ENCODE results near the gene CNGA2. TPM values are rescaled to one million over a fixed set of nuclear protein-coding genes. Genes with fewer than 3 reads are reported as not detected.

Gene CNGA2
- total RNA-seq, 1 experiment from 2014 or later, result not detected

DNA sequence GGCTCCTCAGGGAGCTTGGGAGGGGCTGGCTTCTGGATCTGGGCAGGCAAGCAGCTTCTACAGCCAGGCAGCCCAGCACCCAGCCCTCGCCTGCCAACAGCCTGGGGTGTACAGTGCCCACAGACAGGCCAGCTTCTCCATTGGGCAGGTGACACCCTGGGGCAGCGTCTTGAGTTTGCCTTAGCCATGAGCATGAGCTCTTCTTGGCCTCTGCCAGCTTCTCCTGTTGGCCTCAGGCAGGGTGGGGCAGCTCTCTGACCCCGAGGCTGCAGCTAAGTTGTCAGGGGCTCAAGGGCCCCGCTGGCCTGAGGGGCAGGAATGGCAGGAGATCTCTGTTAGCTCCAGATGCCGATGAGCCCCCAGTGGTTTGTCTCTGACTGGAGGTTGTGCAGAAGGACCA is 7.8 kb upstream of the CNGA2 start:
- no TSS peak for BruUV-seq (replicated peaks)
- CTCF ChIA-PET, result no interaction called here
- no peak for DNase-seq (ENCODE audit: low read depth, low spot score)

GRCh38 chrX:151727346-151727745 is 7.2 kb upstream of the CNGA2 start:
- BruUV-seq (replicated peaks), result no TSS peak
- no peak for DNase-seq (ENCODE audit: low read depth, low spot score)
- CTCF ChIA-PET, result no interaction called here
- Histone ChIP-seq H3K4me1 (ENCODE audit: control insufficient read depth in 1 of 2, insufficient read depth in 2 of 2, low read length in 2 of 2) (no peaks in the 10 kb centered on the region), H3K9me2 (ENCODE audit: insufficient read depth) (no peaks in the 10 kb centered on the region), H3K9me3 (ENCODE audit: control insufficient read depth in 1 of 2, insufficient read depth in 1 of 2, low read depth in 1 of 2, low read length in 2 of 2) (no peaks in the 10 kb centered on the region), H2AFZ (ENCODE audit: low read depth, low read length, poor library complexity, severe bottlenecking) (no peak overlapping the region), H3K36me3 (ENCODE audit: control insufficient read depth in 1 of 2, insufficient read depth in 2 of 2, low read length in 2 of 2) (no peaks in the 10 kb centered on the region), H3K9ac (ENCODE audit: low read length) (no peak overlapping the region), H3K4me3 (replicated peaks in 1 of 2; ENCODE audit: low read depth in 1 of 2, low read length in 2 of 2) (no peak overlapping the region), H3K27ac (ENCODE audit: low read depth, low read length) (no peak overlapping the region), H3K79me2 (ENCODE audit: insufficient read depth, low read length) (no peaks in the 10 kb centered on the region), H4K20me1 (ENCODE audit: insufficient read depth) (no peaks in the 10 kb centered on the region), H3K27me3 (ENCODE audit: insufficient read depth, low read length) (no peaks in the 10 kb centered on the region), H3K4me2 (ENCODE audit: low read length) (no peak overlapping the region)
- intact Hi-C loops (cut with micrococcal nuclease), result no loop called here
- ATAC-seq, result no peak
- POLR2A ChIA-PET, result no interaction called here
- RAD21 ChIA-PET (ENCODE audit: low non-redundant PET in 1 of 2, low total read pairs in 2 of 2, uncharacterized antibody in 2 of 2, unreplicated experiment in 2 of 2), result no interaction called here
- TF ChIP-seq FOSL1 (IDR thresholded peaks at IDR 0.05; ENCODE audit: low read depth) (no peak), SP1 (IDR thresholded peaks at IDR 0.05; ENCODE audit: low read depth) (no peak), POLR2AphosphoS5 (IDR thresholded peaks at IDR 0.05; ENCODE audit: low read depth, low read length) (no peak), ZNF274 (IDR thresholded peaks at IDR 0.05; ENCODE audit: low read depth, low read length) (no peak), POLR2A (IDR thresholded peaks at IDR 0.05; ENCODE audit: borderline replicate concordance, extremely low read depth, insufficient read depth, insufficient read length) (no peak), SRF (IDR thresholded peaks at IDR 0.05; ENCODE audit: low read depth) (no peak), SIN3A (IDR thresholded peaks at IDR 0.05; ENCODE audit: low read depth) (no peak), RAD21 (IDR thresholded peaks at IDR 0.05; ENCODE audit: low read depth) (no peak), ELF1 (IDR thresholded peaks at IDR 0.05; ENCODE audit: borderline replicate concordance, low read depth) (no peak)
- TF ChIP-seq, protein P1, sequence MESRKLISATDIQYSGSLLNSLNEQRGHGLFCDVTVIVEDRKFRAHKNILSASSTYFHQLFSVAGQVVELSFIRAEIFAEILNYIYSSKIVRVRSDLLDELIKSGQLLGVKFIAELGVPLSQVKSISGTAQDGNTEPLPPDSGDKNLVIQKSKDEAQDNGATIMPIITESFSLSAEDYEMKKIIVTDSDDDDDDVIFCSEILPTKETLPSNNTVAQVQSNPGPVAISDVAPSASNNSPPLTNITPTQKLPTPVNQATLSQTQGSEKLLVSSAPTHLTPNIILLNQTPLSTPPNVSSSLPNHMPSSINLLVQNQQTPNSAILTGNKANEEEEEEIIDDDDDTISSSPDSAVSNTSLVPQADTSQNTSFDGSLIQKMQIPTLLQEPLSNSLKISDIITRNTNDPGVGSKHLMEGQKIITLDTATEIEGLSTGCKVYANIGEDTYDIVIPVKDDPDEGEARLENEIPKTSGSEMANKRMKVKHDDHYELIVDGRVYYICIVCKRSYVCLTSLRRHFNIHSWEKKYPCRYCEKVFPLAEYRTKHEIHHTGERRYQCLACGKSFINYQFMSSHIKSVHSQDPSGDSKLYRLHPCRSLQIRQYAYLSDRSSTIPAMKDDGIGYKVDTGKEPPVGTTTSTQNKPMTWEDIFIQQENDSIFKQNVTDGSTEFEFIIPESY (IDR thresholded peaks at IDR 0.05; ENCODE audit: extremely low read depth, insufficient replicate concordance, low read length), result no peak

More for the DNA sequence above, 7.8 kb upstream of the CNGA2 start:
- no peaks in the 10 kb centered on the region for H3K27me3 ChIP-seq (ENCODE audit: insufficient read depth, low read length)
- no peaks in the 10 kb centered on the region for H3K36me3 ChIP-seq (ENCODE audit: control insufficient read depth in 1 of 2, insufficient read depth in 2 of 2, low read length in 2 of 2)
- no peaks in the 10 kb centered on the region for H3K9me2 ChIP-seq (ENCODE audit: insufficient read depth)
- H2AFZ ChIP-seq (ENCODE audit: low read depth, low read length, poor library complexity, severe bottlenecking), result no peak overlapping the region
- no peaks in the 10 kb centered on the region for H3K9me3 ChIP-seq (ENCODE audit: control insufficient read depth in 1 of 2, insufficient read depth in 1 of 2, low read depth in 1 of 2, low read length in 2 of 2)
- RAD21 ChIA-PET (ENCODE audit: low non-redundant PET in 1 of 2, low total read pairs in 2 of 2, uncharacterized antibody in 2 of 2, unreplicated experiment in 2 of 2), result no interaction called here
- no peak overlapping the region for H3K9ac ChIP-seq (ENCODE audit: low read length)
- POLR2A ChIA-PET, result no interaction called here
- no peaks in the 10 kb centered on the region for H3K4me1 ChIP-seq (ENCODE audit: control insufficient read depth in 1 of 2, insufficient read depth in 2 of 2, low read length in 2 of 2)
- no peak overlapping the region for H3K4me2 ChIP-seq (ENCODE audit: low read length)
- no peak overlapping the region for H3K27ac ChIP-seq (ENCODE audit: low read depth, low read length)
- TF ChIP-seq, protein P2, sequence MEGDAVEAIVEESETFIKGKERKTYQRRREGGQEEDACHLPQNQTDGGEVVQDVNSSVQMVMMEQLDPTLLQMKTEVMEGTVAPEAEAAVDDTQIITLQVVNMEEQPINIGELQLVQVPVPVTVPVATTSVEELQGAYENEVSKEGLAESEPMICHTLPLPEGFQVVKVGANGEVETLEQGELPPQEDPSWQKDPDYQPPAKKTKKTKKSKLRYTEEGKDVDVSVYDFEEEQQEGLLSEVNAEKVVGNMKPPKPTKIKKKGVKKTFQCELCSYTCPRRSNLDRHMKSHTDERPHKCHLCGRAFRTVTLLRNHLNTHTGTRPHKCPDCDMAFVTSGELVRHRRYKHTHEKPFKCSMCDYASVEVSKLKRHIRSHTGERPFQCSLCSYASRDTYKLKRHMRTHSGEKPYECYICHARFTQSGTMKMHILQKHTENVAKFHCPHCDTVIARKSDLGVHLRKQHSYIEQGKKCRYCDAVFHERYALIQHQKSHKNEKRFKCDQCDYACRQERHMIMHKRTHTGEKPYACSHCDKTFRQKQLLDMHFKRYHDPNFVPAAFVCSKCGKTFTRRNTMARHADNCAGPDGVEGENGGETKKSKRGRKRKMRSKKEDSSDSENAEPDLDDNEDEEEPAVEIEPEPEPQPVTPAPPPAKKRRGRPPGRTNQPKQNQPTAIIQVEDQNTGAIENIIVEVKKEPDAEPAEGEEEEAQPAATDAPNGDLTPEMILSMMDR (IDR thresholded peaks at IDR 0.05 in 2 of 3, conservative IDR thresholded peaks at IDR 0.05 in 1 of 3; ENCODE audit: borderline replicate concordance in 1 of 3, insufficient read depth in 1 of 3, low read depth in 2 of 3, low read length in 2 of 3), result no peak
- TF ChIP-seq ATF3 (IDR thresholded peaks at IDR 0.05), result no peak
- no peak for TF ChIP-seq SRF (IDR thresholded peaks at IDR 0.05; ENCODE audit: low read depth)
- TF ChIP-seq ZFX (IDR thresholded peaks at IDR 0.05), result no peak
- no peak for TF ChIP-seq SP1 (IDR thresholded peaks at IDR 0.05; ENCODE audit: low read depth)
- TF ChIP-seq EZH2 (IDR thresholded peaks at IDR 0.05), result no peak
- TF ChIP-seq YY1 (IDR thresholded peaks at IDR 0.05; ENCODE audit: extremely low read depth, insufficient replicate concordance, low read depth, low read length), result no peak
- TF ChIP-seq POLR2A (IDR thresholded peaks at IDR 0.05; ENCODE audit: borderline replicate concordance, extremely low read depth, insufficient read depth, insufficient read length), result no peak
- TF ChIP-seq EGR1 (IDR thresholded peaks at IDR 0.05; ENCODE audit: low read depth), result no peak
- TF ChIP-seq ELF1 (IDR thresholded peaks at IDR 0.05; ENCODE audit: borderline replicate concordance, low read depth), result no peak
- no peak overlapping the region for H3K4me3 ChIP-seq (replicated peaks in 1 of 2; ENCODE audit: low read depth in 1 of 2, low read length in 2 of 2)
- no peak for ATAC-seq
- H4K20me1 ChIP-seq (ENCODE audit: insufficient read depth), result no peaks in the 10 kb centered on the region
- no peaks in the 10 kb centered on the region for H3K79me2 ChIP-seq (ENCODE audit: insufficient read depth, low read length)
- intact Hi-C loops (cut with micrococcal nuclease), result no loop called here
